Retinal pigment epithelial cell (primary cell): Measurements from ENCODE around the gene TBC1D17.

Experiments
- DNase-seq: peaks from one replicate; pipeline ENCODE4 v3.0.0-alpha.2; 2010; ENCODE audit warnings: low read depth
- H3K4me3 ChIP-seq: 2 replicates; pipeline ENCODE4 v1.5.1; 2011; ENCODE audit warnings: mild to moderate bottlenecking, low read length, control low read depth, moderate library complexity
- CTCF ChIP-seq: conservative IDR thresholded peaks from 2 replicates; pipeline ENCODE4 v1.5.1; 2011; ENCODE audit warnings: low read depth, low read length, control low read depth, inconsistent platforms

Gene TBC1D17

DNA sequence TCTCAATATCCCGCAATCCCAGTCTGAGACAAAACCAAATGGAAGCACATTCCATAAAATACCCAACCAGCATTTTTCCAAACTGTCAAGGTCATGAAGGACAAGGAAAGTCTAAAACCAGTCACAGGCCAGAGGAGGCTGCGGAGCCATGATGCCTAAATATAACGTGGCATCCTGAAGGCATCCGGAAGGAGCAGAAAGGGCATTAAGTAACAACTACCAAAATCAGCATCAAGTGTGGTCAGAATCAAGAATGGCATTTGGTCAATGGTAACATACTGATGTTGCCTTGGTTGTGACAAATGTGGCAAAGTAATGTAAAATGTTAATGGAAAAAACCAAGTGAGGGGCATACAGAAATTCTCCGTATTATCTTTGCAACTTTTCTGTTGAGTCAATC is 48.0 kb downstream of the TBC1D17 start:
- DNase-seq: no peak
- no peak for TF ChIP-seq CTCF
- no peak overlapping the region for H3K4me3 ChIP-seq

- TF ChIP-seq CTCF: no peak
- DNase-seq: no peak
- H3K4me3 ChIP-seq: no peak overlapping the region
These were observed 49.0 kb downstream of the TBC1D17 start for GRCh38 chr19:49926515-49926914.

- H3K4me3 ChIP-seq: peak overlapping the region; percentile 6
- no peak for DNase-seq
- TF ChIP-seq CTCF: no peak
These were observed 50.2 kb downstream of the TBC1D17 start for GRCh38 chr19:49927526-49928264.

GRCh38 chr19:49929121-49929610 is 51.7 kb downstream of the TBC1D17 start, which contains the start of the genes ATF5 and NUP62:
Gene ATF5, plus strand, starts transcription at chr19:49929205. Its CDS starts 1,646 bp downstream, at chr19:49930851.
Gene NUP62, minus strand, starts transcription at chr19:49929504. Its CDS starts 19,697 bp downstream, at chr19:49909807.
- no peak for DNase-seq
- no peak for TF ChIP-seq CTCF
- peak within 1 kb of the TSS; percentile 87 for H3K4me3 ChIP-seq

- no peak for TF ChIP-seq CTCF
- peak; percentile 93 for DNase-seq
These were observed 52.3 kb downstream of the TBC1D17 start for GRCh38 chr19:49929611-49930482.

DNA sequence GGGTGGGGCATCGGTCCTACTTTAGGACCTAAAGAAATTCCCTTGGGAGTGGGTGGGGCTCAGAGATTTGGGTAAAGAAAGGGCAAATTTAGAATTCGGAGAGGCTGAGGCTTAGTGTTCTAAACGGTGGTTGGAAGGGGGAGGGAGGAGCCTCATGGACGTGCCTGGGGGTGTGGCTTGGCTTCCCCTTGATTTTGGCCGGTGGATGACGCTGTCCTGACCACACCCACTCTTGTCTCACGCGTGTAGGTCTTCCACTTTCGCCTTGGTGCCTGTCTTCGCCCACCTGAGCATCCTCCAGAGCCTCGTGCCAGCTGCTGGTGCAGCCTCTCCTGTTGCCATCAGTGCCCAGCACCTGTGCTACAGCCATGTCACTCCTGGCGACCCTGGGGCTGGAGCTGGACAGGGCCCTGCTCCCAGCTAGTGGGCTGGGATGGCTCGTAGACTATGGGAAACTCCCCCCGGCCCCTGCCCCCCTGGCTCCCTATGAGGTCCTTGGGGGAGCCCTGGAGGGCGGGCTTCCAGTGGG is 53.0 kb downstream of the TBC1D17 start:
- no peak for DNase-seq
- no peak for TF ChIP-seq CTCF
- H3K4me3 ChIP-seq: peak overlapping the region; percentile 87

More at GRCh38 chr19:49929611-49930482, 52.3 kb downstream of the TBC1D17 start:
- peak overlapping the region; percentile 87 for H3K4me3 ChIP-seq
